ENCODE results near the gene RAB35.
A peak's percentile ranks its signal among the peaks of the same experiment; 100 is the strongest.

Gene RAB35

DNA sequence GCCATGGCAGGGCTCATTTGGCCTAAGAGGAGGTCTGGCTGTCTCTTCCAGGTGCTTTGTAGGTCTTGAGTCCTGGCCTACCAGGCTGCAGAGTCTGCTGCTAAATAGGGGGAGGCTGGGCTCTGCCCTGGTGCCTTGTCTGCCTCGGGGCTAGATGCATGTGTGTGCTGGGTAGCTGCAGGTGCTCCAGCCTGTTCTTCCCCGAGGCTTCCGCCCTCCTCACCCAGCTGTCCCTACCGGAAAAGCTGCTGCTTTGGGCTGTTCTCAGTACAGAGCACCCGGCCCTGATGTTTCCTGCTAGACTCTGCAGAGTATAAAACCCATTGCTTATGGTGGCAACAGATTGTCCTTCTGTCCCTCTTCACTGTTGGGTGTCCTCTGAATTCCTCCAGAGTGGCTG, 37.7 kb downstream of the RAB35 start:
- H3K56ac ChIP-seq (ENCODE audit: low read length) = no peak overlapping the region
- no peak overlapping the region for H2BK5ac ChIP-seq (ENCODE audit: low read length)
- H3K9ac ChIP-seq (ENCODE audit: low read length) = no peak overlapping the region
- H3K36me3 ChIP-seq (ENCODE audit: control insufficient read depth, insufficient read depth, low read length) = no peaks in the 10 kb centered on the region
- no peaks in the 10 kb centered on the region for H3K4me1 ChIP-seq (ENCODE audit: control insufficient read depth, low read depth, low read length)
- H2AK5ac ChIP-seq (ENCODE audit: low read length) = no peak overlapping the region
- no peaks in the 10 kb centered on the region for H3K27me3 ChIP-seq (ENCODE audit: insufficient read depth, low read length, poor library complexity)
- no peak overlapping the region for H3K27ac ChIP-seq (ENCODE audit: low read depth, low read length)
- no peak overlapping the region for H3K4me2 ChIP-seq (ENCODE audit: low read length)
- WGBS (ENCODE audit: extremely low coverage, insufficient coverage, low lambda C conversion rate) = no CpG with 5 or more reads among the region's 5 CpGs
- no peak for DNase-seq
- H2BK120ac ChIP-seq (ENCODE audit: low read depth, low read length) = no peak overlapping the region
- H3K4ac ChIP-seq (ENCODE audit: low read depth, low read length) = no peak overlapping the region
- H4K5ac ChIP-seq (ENCODE audit: low read length) = no peak overlapping the region
- no peak overlapping the region for H2BK15ac ChIP-seq (replicated peaks; ENCODE audit: low read depth)
- H4K8ac ChIP-seq (ENCODE audit: low read depth, low read length) = no peak overlapping the region
- no peak overlapping the region for H3K18ac ChIP-seq (ENCODE audit: low read length)
- peak overlapping the region; percentile 19 for H3K23ac ChIP-seq (ENCODE audit: low read length)
- H3K79me1 ChIP-seq (ENCODE audit: low read length) = no peaks in the 10 kb centered on the region
- no peaks in the 10 kb centered on the region for H3K79me2 ChIP-seq (ENCODE audit: control insufficient read depth, insufficient read depth, low read length)
- no peak overlapping the region for H3K4me3 ChIP-seq (ENCODE audit: low read length)

DNA sequence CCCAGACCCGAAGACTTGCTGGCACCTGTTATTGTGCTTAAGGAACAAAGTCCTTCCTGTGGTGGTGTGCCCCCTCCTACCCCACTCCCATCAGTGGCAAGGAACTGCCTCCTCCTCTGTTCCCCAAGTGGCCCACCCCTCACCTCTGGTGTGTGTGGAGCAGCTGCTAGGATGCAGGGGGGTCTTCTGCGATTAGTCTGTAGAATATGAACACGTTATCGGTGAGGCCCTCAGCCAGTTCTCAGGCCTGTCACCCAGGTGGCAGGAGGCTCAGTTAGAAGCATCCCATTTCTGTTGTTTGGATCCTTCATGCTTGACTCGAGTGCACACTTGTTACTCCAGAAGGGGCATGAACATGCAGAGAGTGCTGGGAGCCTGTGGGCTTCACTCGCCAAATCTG, 39.3 kb downstream of the RAB35 start:
- Histone ChIP-seq H3K79me2 (ENCODE audit: control insufficient read depth, insufficient read depth, low read length) (no peaks in the 10 kb centered on the region), H3K4me1 (ENCODE audit: control insufficient read depth, low read depth, low read length) (no peaks in the 10 kb centered on the region), H3K27ac (ENCODE audit: low read depth, low read length) (no peak overlapping the region), H3K23ac (ENCODE audit: low read length) (no peak overlapping the region), H3K36me3 (ENCODE audit: control insufficient read depth, insufficient read depth, low read length) (no peaks in the 10 kb centered on the region), H2BK120ac (ENCODE audit: low read depth, low read length) (no peak overlapping the region), H3K18ac (ENCODE audit: low read length) (no peak overlapping the region), H3K9ac (ENCODE audit: low read length) (no peak overlapping the region), H2BK5ac (ENCODE audit: low read length) (no peak overlapping the region), H4K5ac (ENCODE audit: low read length) (no peak overlapping the region), H2BK15ac (replicated peaks; ENCODE audit: low read depth) (no peak overlapping the region), H3K4me2 (ENCODE audit: low read length) (no peak overlapping the region), H3K27me3 (ENCODE audit: insufficient read depth, low read length, poor library complexity) (no peaks in the 10 kb centered on the region), H2AK5ac (ENCODE audit: low read length) (no peak overlapping the region), H3K56ac (ENCODE audit: low read length) (no peak overlapping the region), H3K4me3 (ENCODE audit: low read length) (no peak overlapping the region), H3K79me1 (ENCODE audit: low read length) (no peaks in the 10 kb centered on the region), H4K8ac (ENCODE audit: low read depth, low read length) (no peak overlapping the region), H3K4ac (ENCODE audit: low read depth, low read length) (no peak overlapping the region)
- WGBS (ENCODE audit: extremely low coverage, insufficient coverage, low lambda C conversion rate) = no CpG with 5 or more reads among the region's 6 CpGs
- no peak for DNase-seq

DNA sequence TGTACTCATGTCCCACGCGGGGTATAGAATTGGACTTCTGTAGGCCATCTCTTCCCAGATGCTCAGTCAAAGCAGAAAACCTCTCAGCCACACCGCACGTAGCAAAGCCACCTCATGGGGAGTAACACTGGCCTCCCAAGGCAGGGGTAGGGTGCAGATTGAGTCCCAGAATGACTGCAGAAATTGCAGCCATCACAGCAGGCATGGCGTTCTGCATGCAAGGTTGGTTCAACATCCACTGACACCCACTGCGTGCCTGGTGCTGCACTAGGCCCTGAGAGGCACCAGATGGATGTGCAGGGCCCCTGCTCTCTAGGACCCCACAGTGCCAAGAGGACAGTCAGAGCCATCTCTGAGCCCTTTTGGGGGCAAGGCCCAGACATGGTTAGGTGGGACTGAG, 39.9 kb downstream of the RAB35 start:
- H3K23ac ChIP-seq (ENCODE audit: low read length) = no peak overlapping the region
- H3K27ac ChIP-seq (ENCODE audit: low read depth, low read length) = no peak overlapping the region
- no peaks in the 10 kb centered on the region for H3K79me2 ChIP-seq (ENCODE audit: control insufficient read depth, insufficient read depth, low read length)
- H2BK15ac ChIP-seq (replicated peaks; ENCODE audit: low read depth) = no peak overlapping the region
- H3K4ac ChIP-seq (ENCODE audit: low read depth, low read length) = no peak overlapping the region
- no peak overlapping the region for H3K4me2 ChIP-seq (ENCODE audit: low read length)
- H2BK120ac ChIP-seq (ENCODE audit: low read depth, low read length) = no peak overlapping the region
- H3K4me1 ChIP-seq (ENCODE audit: control insufficient read depth, low read depth, low read length) = no peaks in the 10 kb centered on the region
- H3K27me3 ChIP-seq (ENCODE audit: insufficient read depth, low read length, poor library complexity) = no peaks in the 10 kb centered on the region
- no peak overlapping the region for H3K18ac ChIP-seq (ENCODE audit: low read length)
- H4K8ac ChIP-seq (ENCODE audit: low read depth, low read length) = no peak overlapping the region
- no peak overlapping the region for H3K56ac ChIP-seq (ENCODE audit: low read length)
- DNase-seq = no peak
- H3K79me1 ChIP-seq (ENCODE audit: low read length) = no peaks in the 10 kb centered on the region
- no peak overlapping the region for H3K4me3 ChIP-seq (ENCODE audit: low read length)
- H4K5ac ChIP-seq (ENCODE audit: low read length) = no peak overlapping the region
- H2AK5ac ChIP-seq (ENCODE audit: low read length) = no peak overlapping the region
- no CpG with 5 or more reads among the region's 6 CpGs for WGBS (ENCODE audit: extremely low coverage, insufficient coverage, low lambda C conversion rate)
- H3K36me3 ChIP-seq (ENCODE audit: control insufficient read depth, insufficient read depth, low read length) = no peaks in the 10 kb centered on the region
- no peak overlapping the region for H2BK5ac ChIP-seq (ENCODE audit: low read length)
- no peak overlapping the region for H3K9ac ChIP-seq (ENCODE audit: low read length)

- no CpG with 5 or more reads among the region's 7 CpGs for WGBS (ENCODE audit: extremely low coverage, insufficient coverage, low lambda C conversion rate)
Measured at GRCh38 chr12:120075034-120075616, 41.4 kb downstream of the RAB35 start.

DNA sequence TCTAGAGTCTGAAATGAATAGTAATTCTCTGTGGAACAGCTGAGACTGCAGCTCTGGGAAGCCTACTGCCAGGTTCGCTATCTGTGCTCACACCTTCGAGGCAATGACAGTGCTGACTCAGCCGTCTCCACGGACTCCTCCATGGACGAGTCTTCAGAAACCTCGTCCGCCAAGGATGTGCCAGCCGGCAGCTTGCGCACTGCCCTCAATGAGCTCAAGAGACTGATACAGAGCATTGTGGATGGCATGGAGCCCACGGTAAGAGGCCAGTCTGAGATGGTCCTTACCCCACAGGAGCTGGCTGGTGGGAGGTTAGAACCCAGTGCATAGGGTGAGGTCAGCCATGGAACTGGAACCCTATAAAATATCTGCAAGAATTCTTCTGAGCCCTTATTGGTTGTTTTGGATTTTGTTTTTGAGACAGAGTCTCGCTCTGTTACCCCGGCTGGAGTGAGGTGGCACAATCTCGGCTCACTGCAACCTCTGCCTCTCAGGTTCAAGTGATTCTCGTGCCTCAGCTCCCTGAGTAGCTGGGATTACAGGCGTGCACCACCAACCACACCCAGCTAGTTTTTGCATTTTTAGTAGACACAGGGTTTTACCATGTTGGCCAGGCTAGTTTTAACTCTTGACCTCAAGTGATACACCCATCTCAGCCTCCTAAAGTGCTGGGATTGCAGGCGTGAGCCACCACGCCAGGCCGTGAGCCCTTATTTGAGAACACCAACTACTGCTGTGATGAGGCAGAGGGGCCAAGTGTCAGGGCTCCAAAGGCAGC, 43.9 kb downstream of the RAB35 start:
- Histone ChIP-seq H2BK120ac (ENCODE audit: low read depth, low read length) (no peak overlapping the region), H4K8ac (ENCODE audit: low read depth, low read length) (no peak overlapping the region), H2BK15ac (replicated peaks; ENCODE audit: low read depth) (no peak overlapping the region), H3K23ac (ENCODE audit: low read length) (no peak overlapping the region), H3K36me3 (ENCODE audit: control insufficient read depth, insufficient read depth, low read length) (no peaks in the 10 kb centered on the region), H4K5ac (ENCODE audit: low read length) (no peak overlapping the region), H3K4me1 (ENCODE audit: control insufficient read depth, low read depth, low read length) (no peaks in the 10 kb centered on the region), H3K4ac (ENCODE audit: low read depth, low read length) (no peak overlapping the region), H3K27me3 (ENCODE audit: insufficient read depth, low read length, poor library complexity) (no peaks in the 10 kb centered on the region), H3K4me3 (ENCODE audit: low read length) (no peak overlapping the region), H3K27ac (ENCODE audit: low read depth, low read length) (no peak overlapping the region), H3K56ac (ENCODE audit: low read length) (no peak overlapping the region), H3K18ac (ENCODE audit: low read length) (no peak overlapping the region), H3K79me1 (ENCODE audit: low read length) (no peaks in the 10 kb centered on the region), H3K79me2 (ENCODE audit: control insufficient read depth, insufficient read depth, low read length) (no peaks in the 10 kb centered on the region), H3K9ac (ENCODE audit: low read length) (no peak overlapping the region), H3K4me2 (ENCODE audit: low read length) (no peak overlapping the region), H2BK5ac (ENCODE audit: low read length) (no peak overlapping the region), H2AK5ac (ENCODE audit: low read length) (no peak overlapping the region)
- WGBS (ENCODE audit: extremely low coverage, insufficient coverage, low lambda C conversion rate) = no CpG with 5 or more reads among the region's 18 CpGs
- no peak for DNase-seq

More at GRCh38 chr12:120075034-120075616, 41.4 kb downstream of the RAB35 start:
- no peak overlapping the region for H4K8ac ChIP-seq (ENCODE audit: low read depth, low read length)
- no peak overlapping the region for H2AK5ac ChIP-seq (ENCODE audit: low read length)
- no peak for DNase-seq
- no peak overlapping the region for H2BK120ac ChIP-seq (ENCODE audit: low read depth, low read length)
- no peak overlapping the region for H3K4ac ChIP-seq (ENCODE audit: low read depth, low read length)
- no peak overlapping the region for H2BK15ac ChIP-seq (replicated peaks; ENCODE audit: low read depth)
- H3K4me3 ChIP-seq (ENCODE audit: low read length) = no peak overlapping the region
- H3K36me3 ChIP-seq (ENCODE audit: control insufficient read depth, insufficient read depth, low read length) = no peaks in the 10 kb centered on the region
- H3K18ac ChIP-seq (ENCODE audit: low read length) = no peak overlapping the region
- no peaks in the 10 kb centered on the region for H3K79me2 ChIP-seq (ENCODE audit: control insufficient read depth, insufficient read depth, low read length)
- H3K4me1 ChIP-seq (ENCODE audit: control insufficient read depth, low read depth, low read length) = no peaks in the 10 kb centered on the region
- no peaks in the 10 kb centered on the region for H3K79me1 ChIP-seq (ENCODE audit: low read length)
- H3K56ac ChIP-seq (ENCODE audit: low read length) = no peak overlapping the region
- no peak overlapping the region for H3K27ac ChIP-seq (ENCODE audit: low read depth, low read length)
- no peak overlapping the region for H4K5ac ChIP-seq (ENCODE audit: low read length)
- no peak overlapping the region for H3K23ac ChIP-seq (ENCODE audit: low read length)
- no peak overlapping the region for H3K9ac ChIP-seq (ENCODE audit: low read length)
- no peak overlapping the region for H2BK5ac ChIP-seq (ENCODE audit: low read length)
- H3K27me3 ChIP-seq (ENCODE audit: insufficient read depth, low read length, poor library complexity) = no peaks in the 10 kb centered on the region
- no peak overlapping the region for H3K4me2 ChIP-seq (ENCODE audit: low read length)
